HCT116 (cell line): Measurements from ENCODE around the gene TEK. TPM values are rescaled to one million over a fixed set of nuclear protein-coding genes. Genes with fewer than 3 reads are reported as not detected.

Source experiments
- ATAC-seq: fragments of 200-7000 bp; cut with Tn5 transposase; 2 replicates; pipeline ENCODE4 v1.9.1; 2020; ENCODE audit warnings: mild to moderate bottlenecking, moderate library complexity
- BruUV-seq: library from RNA; stranded (reverse); fragments of 400-500 nt; replicated peaks from 2 replicates; lab custom pipeline; 2021; lab: Mats Ljungman, UMichigan
- CTCF ChIA-PET: fragments of 300-600 bp; sonication (Branson Sonifier 250); formaldehyde crosslinking; loops from one replicate; lab custom pipeline; 2021; ENCODE audit warnings: antibody characterized with exemption; lab: Charles Lee
- POLR2A ChIA-PET: fragments of 300-600, 350-600 bp; sonication (Branson Sonifier 250); formaldehyde crosslinking; loops from one replicate; lab custom pipeline; 2021; ENCODE audit warnings: antibody characterized with exemption; lab: Charles Lee
- RAD21 ChIA-PET, 2 experiments: fragments of 300-600 bp; sonication (Branson Sonifier 250); formaldehyde crosslinking; loops; one replicate each; lab custom pipeline; 2023; ENCODE audit warnings: low total read pairs in 2 of 2; ENCODE audit not compliant: uncharacterized antibody in 2 of 2, unreplicated experiment in 2 of 2, low non-redundant PET in 1 of 2; lab: Charles Lee
- DNase-seq: peaks from one replicate; pipeline ENCODE4 v3.0.0-alpha.2; 2010; ENCODE audit warnings: low read depth, low spot score
- H2AFZ ChIP-seq: fragments of 200-600 bp; shearing (Covaris generic), sonication (generic); 2 replicates; pipeline ENCODE4 v1.6.1; 2017; ENCODE audit warnings: low read depth, mixed run types, mixed read lengths, antibody characterized with exemption, low read length; ENCODE audit not compliant: poor library complexity, severe bottlenecking
- H3K27ac ChIP-seq: 2 replicates; pipeline ENCODE4 v1.5.1; 2012; ENCODE audit warnings: low read depth, low read length
- H3K27me3 ChIP-seq: fragments of 200-600 bp; sonication (generic); 2 replicates; pipeline ENCODE4 v1.6.1; 2016; ENCODE audit warnings: mixed run types, low read length, mixed read lengths; ENCODE audit not compliant: insufficient read depth
- H3K36me3 ChIP-seq, 2 experiments: fragments of 200-500 bp in 1 of 2; fragments of 200-600 bp in 1 of 2; sonication (Bioruptor generic) in 1 of 2; sonication (generic) in 1 of 2; 2 replicates each; pipeline versions ENCODE4 v1.5.1 to v1.6.1; 2014 to 2016; ENCODE audit warnings: low read length in 2 of 2, inconsistent platforms in 1 of 2, mixed read lengths in 1 of 2, mixed run types in 1 of 2; ENCODE audit not compliant: insufficient read depth in 2 of 2, control insufficient read depth in 1 of 2
- H3K4me1 ChIP-seq, 2 experiments: fragments of 200-600 bp in 1 of 2; sonication (generic) in 1 of 2; 2 replicates each; pipeline versions ENCODE4 v1.5.1 to v1.6.1; 2012 to 2017; ENCODE audit warnings: low read length in 2 of 2, inconsistent platforms in 1 of 2, mild to moderate bottlenecking in 1 of 2, mixed read lengths in 1 of 2, mixed run types in 1 of 2, moderate library complexity in 1 of 2; ENCODE audit not compliant: insufficient read depth in 2 of 2, control insufficient read depth in 1 of 2
- H3K4me2 ChIP-seq: fragments of 200-600 bp; sonication (generic); 2 replicates; pipeline ENCODE4 v1.6.1; 2017; ENCODE audit warnings: mixed run types, low read length, mixed read lengths
- H3K4me3 ChIP-seq, 2 experiments: fragments of 200-600 bp in 1 of 2; sonication (generic) in 1 of 2; replicated peaks in 1 of 2; 2 replicates each; pipeline ENCODE4 v1.5.1; 2011 to 2016; ENCODE audit warnings: low read length in 2 of 2, control low read depth in 1 of 2, low read depth in 1 of 2, mild to moderate bottlenecking in 1 of 2, mixed read lengths in 1 of 2, mixed run types in 1 of 2
- H3K79me2 ChIP-seq: fragments of 200-600 bp; sonication (generic); 2 replicates; pipeline ENCODE4 v1.6.1; 2017; ENCODE audit warnings: mild to moderate bottlenecking, mixed run types, low read length, moderate library complexity, mixed read lengths; ENCODE audit not compliant: insufficient read depth
- H3K9ac ChIP-seq: fragments of 200-600 bp; sonication (generic); 2 replicates; pipeline ENCODE4 v1.6.1; 2016; ENCODE audit warnings: low read length, mixed read lengths
- H3K9me2 ChIP-seq: fragments of 200-600 bp; sonication (generic), shearing (Covaris generic); 2 replicates; pipeline ENCODE4 v1.6.1; 2017; ENCODE audit warnings: mixed run types, mild to moderate bottlenecking, moderate library complexity; ENCODE audit not compliant: insufficient read depth
- H3K9me3 ChIP-seq, 2 experiments: fragments of 200-500 bp in 1 of 2; fragments of 200-600 bp in 1 of 2; sonication (Bioruptor generic) in 1 of 2; sonication (generic) in 1 of 2; 2 replicates each; pipeline ENCODE4 v1.6.1; 2014 to 2017; ENCODE audit warnings: low read length in 2 of 2, mixed read lengths in 2 of 2, inconsistent platforms in 1 of 2, low read depth in 1 of 2, mild to moderate bottlenecking in 1 of 2, mixed run types in 1 of 2, moderate library complexity in 1 of 2; ENCODE audit not compliant: control insufficient read depth in 1 of 2, insufficient read depth in 1 of 2
- H4K20me1 ChIP-seq: fragments of 200-600 bp; sonication (generic), shearing (Covaris generic); 2 replicates; pipeline ENCODE4 v1.6.1; 2017; ENCODE audit warnings: mixed run types, mild to moderate bottlenecking, moderate library complexity; ENCODE audit not compliant: insufficient read depth
- ATF3 ChIP-seq: IDR thresholded peaks from 2 replicates; pipeline ENCODE4 v1.6.1; 2012
- CTCF ChIP-seq, 3 experiments: fragments of 200-600 bp in 1 of 3; sonication (generic) in 1 of 3; IDR thresholded peaks in 2 of 3; conservative IDR thresholded peaks in 1 of 3; 2 replicates each; pipeline ENCODE4 v1.5.1; 2012 to 2017; ENCODE audit warnings: low read depth in 2 of 3, low read length in 2 of 3, antibody characterized with exemption in 1 of 3, borderline replicate concordance in 1 of 3, control low read depth in 1 of 3, mild to moderate bottlenecking in 1 of 3, mixed read lengths in 1 of 3, mixed run types in 1 of 3, moderate library complexity in 1 of 3; ENCODE audit not compliant: insufficient read depth in 1 of 3
- EGR1 ChIP-seq: IDR thresholded peaks from 2 replicates; pipeline ENCODE4 v1.6.1; 2012; ENCODE audit warnings: low read depth
- JUND ChIP-seq: IDR thresholded peaks from 2 replicates; pipeline ENCODE4 v1.6.1; 2012
- POLR2AphosphoS5 ChIP-seq: IDR thresholded peaks from 2 replicates; pipeline ENCODE4 v1.6.1; 2011; ENCODE audit warnings: mild to moderate bottlenecking, low read depth, low read length, moderate library complexity
- RAD21 ChIP-seq: IDR thresholded peaks from 2 replicates; pipeline ENCODE4 v1.6.1; 2012; ENCODE audit warnings: low read depth, mild to moderate bottlenecking
- SP1 ChIP-seq: IDR thresholded peaks from 2 replicates; pipeline ENCODE4 v1.6.1; 2012; ENCODE audit warnings: low read depth
- TCF7L2 ChIP-seq: IDR thresholded peaks from 2 replicates; pipeline ENCODE4 v1.7.0; 2011; ENCODE audit warnings: borderline replicate concordance, inconsistent platforms; ENCODE audit not compliant: insufficient read depth, insufficient read length; ENCODE audit errors: extremely low read depth
- YY1 ChIP-seq: IDR thresholded peaks from 2 replicates; pipeline ENCODE4 v1.6.1; 2011; ENCODE audit warnings: low read length, low read depth, moderate library complexity, mild to moderate bottlenecking; ENCODE audit not compliant: insufficient replicate concordance; ENCODE audit errors: extremely low read depth
- ZBTB33 ChIP-seq: IDR thresholded peaks from 2 replicates; pipeline ENCODE4 v1.6.1; 2011; ENCODE audit warnings: mild to moderate bottlenecking, low read length, moderate library complexity; ENCODE audit not compliant: insufficient replicate concordance; ENCODE audit errors: extremely low read depth
- ZFX ChIP-seq: fragments of 450-650 bp; IDR thresholded peaks from 2 replicates; pipeline ENCODE4 v1.6.1; 2017
- intact Hi-C: fragments of 100-400 bp; cut with micrococcal nuclease; formaldehyde crosslinking; loops from 2 replicates; pipeline ENCODE4 v1.10.0; 2022
- total RNA-seq: library from RNA; stranded (reverse); gene quantifications from one replicate; pipeline ENCODE4 v1.2.1, GENCODE V29; 2021; ENCODE audit not compliant: unreplicated experiment

TEK gene
- total RNA-seq, 1 experiment from 2014 or later: 0.15 TPM

- H4K20me1 ChIP-seq: no peaks in the 10 kb centered on the region
- intact Hi-C loops: no loop called here
- DNase-seq: no peak
- no peaks in the 10 kb centered on the region for H3K9me3 ChIP-seq
- H3K9me2 ChIP-seq: no peaks in the 10 kb centered on the region
- RAD21 ChIA-PET: no interaction called here
- no peak overlapping the region for H3K27ac ChIP-seq
- TF ChIP-seq EGR1 (no peak), CTCF (IDR thresholded peaks at IDR 0.05 in 2 of 3, conservative IDR thresholded peaks at IDR 0.05 in 1 of 3; ENCODE audit: borderline replicate concordance in 1 of 3, insufficient read depth in 1 of 3, low read depth in 2 of 3, low read length in 2 of 3) (no peak), ZFX (no peak), ATF3 (no peak), POLR2AphosphoS5 (no peak), TCF7L2 (no peak), RAD21 (no peak), YY1 (no peak), JUND (no peak), ZBTB33 (no peak), SP1 (no peak)
- H3K4me3 ChIP-seq: no peak overlapping the region
- no TSS peak for BruUV-seq
- no peak overlapping the region for H3K9ac ChIP-seq
- no peaks in the 10 kb centered on the region for H3K27me3 ChIP-seq
- H3K36me3 ChIP-seq: no peaks in the 10 kb centered on the region
- H3K4me1 ChIP-seq: no peaks in the 10 kb centered on the region; a peak in 1 of 4 replicates
- POLR2A ChIA-PET: no interaction called here
- ATAC-seq: no peak
- H2AFZ ChIP-seq: no peak overlapping the region
- H3K4me2 ChIP-seq: no peak overlapping the region
- CTCF ChIA-PET: no interaction called here
- H3K79me2 ChIP-seq: no peaks in the 10 kb centered on the region
Measured at GRCh38 chr9:27272103-27272502, 163.1 kb downstream of the TEK start.
